ENCODE data around the gene XCL2. TPM values are rescaled to one million over a fixed set of nuclear protein-coding genes. Genes with fewer than 3 reads are reported as not detected.

The XCL2 gene
- total RNA-seq, 1 donor from 2014 or later = not detected

DNA sequence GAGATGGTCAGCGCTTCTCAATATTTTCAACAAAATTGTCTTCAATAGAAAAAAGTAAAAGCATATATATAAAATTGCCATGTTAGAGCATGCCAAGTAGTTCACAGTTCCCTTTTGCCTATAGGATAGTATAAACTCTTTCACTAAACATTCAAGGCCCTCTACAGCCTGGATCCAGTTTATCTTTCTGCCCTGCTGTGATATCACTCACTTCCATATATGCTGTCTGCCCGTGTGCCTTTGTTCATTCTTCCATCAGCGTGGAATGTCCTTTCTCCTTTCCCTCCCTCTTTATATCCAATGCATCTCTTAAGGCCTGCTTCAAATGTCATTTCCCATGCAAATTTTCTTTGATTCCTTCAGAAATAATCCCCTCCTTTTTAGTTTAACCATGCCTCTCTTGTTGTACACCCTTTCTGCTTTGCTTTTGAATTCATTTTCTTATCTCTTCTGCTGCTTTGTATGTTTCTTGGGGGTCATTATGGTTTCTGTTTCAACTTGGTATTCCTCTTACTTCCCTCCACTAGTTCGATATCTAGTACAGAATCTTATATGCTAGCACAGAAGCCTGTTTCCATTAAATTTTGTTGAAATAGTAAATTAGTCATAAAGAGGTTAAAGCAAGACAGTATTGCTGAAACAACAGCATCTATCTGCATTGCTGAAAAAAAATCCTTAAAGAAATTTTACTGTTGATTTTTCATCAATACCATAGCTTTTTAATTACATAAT is 44.7 kb downstream of the XCL2 start:
- Mint-ChIP-seq H3K4me3 (no peak overlapping the region), H3K27me3 (ENCODE audit: insufficient read depth, low read depth) (no peaks in the 10 kb centered on the region), H3K27ac (no peak overlapping the region), H3K4me1 (peaks cover 17% of the 10 kb centered on the region), H3K9me3 (peaks cover 3% of the 10 kb centered on the region), H3K36me3 (no peaks in the 10 kb centered on the region)
- Histone ChIP-seq H3F3A (ENCODE audit: low read depth) (no peaks in the 10 kb centered on the region), H3K9ac (no peak overlapping the region), H4K20me1 (ENCODE audit: low read depth) (no peaks in the 10 kb centered on the region), H3K79me2 (ENCODE audit: low read depth) (no peaks in the 10 kb centered on the region), H3K27ac (no peak overlapping the region), H3K4me2 (no peak overlapping the region), H3K4me1 (peaks cover 7% of the 10 kb centered on the region), H3K27me3 (no peaks in the 10 kb centered on the region), H3K4me3 (no peak overlapping the region), H3K36me3 (no peaks in the 10 kb centered on the region), H2AFZ (replicated peaks) (no peak overlapping the region), H3K9me3 (ENCODE audit: low read depth) (no peaks in the 10 kb centered on the region)
- DNase-seq (ENCODE audit: low spot score) = no peak
- TF ChIP-seq, protein P1, sequence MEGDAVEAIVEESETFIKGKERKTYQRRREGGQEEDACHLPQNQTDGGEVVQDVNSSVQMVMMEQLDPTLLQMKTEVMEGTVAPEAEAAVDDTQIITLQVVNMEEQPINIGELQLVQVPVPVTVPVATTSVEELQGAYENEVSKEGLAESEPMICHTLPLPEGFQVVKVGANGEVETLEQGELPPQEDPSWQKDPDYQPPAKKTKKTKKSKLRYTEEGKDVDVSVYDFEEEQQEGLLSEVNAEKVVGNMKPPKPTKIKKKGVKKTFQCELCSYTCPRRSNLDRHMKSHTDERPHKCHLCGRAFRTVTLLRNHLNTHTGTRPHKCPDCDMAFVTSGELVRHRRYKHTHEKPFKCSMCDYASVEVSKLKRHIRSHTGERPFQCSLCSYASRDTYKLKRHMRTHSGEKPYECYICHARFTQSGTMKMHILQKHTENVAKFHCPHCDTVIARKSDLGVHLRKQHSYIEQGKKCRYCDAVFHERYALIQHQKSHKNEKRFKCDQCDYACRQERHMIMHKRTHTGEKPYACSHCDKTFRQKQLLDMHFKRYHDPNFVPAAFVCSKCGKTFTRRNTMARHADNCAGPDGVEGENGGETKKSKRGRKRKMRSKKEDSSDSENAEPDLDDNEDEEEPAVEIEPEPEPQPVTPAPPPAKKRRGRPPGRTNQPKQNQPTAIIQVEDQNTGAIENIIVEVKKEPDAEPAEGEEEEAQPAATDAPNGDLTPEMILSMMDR (IDR thresholded peaks at IDR 0.05) = no peak
- TF ChIP-seq EZH2phosphoT487 (IDR thresholded peaks at IDR 0.05) (no peak), EZH2 (IDR thresholded peaks at IDR 0.05) (no peak)

DNA sequence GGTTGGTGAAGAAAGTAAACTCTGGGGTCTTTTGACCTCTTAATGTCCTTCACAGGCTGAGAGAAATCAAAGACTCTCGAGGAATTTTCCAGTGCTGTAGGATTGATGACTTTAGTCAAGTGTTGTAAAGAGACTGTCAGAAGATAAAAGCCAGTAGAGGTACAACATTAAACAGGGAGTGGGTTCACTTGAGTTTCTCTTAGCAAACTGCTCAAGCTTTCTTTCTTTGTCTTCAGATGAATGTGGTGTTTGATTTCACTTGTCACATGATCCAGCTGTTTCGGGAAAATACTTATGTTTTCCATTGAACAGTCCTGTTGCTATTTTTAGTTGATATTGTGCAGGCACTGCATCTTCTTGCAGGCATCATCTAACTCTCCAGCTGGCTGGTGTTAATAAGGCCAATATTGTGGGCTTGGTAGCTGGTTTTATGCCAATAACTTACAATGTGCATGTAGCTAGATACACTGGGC is 45.6 kb downstream of the XCL2 start:
- Histone ChIP-seq H3K4me2 (peak overlapping the region; percentile 3), H3K27ac (no peak overlapping the region)
- DNase-seq (ENCODE audit: low spot score) = no peak

DNA sequence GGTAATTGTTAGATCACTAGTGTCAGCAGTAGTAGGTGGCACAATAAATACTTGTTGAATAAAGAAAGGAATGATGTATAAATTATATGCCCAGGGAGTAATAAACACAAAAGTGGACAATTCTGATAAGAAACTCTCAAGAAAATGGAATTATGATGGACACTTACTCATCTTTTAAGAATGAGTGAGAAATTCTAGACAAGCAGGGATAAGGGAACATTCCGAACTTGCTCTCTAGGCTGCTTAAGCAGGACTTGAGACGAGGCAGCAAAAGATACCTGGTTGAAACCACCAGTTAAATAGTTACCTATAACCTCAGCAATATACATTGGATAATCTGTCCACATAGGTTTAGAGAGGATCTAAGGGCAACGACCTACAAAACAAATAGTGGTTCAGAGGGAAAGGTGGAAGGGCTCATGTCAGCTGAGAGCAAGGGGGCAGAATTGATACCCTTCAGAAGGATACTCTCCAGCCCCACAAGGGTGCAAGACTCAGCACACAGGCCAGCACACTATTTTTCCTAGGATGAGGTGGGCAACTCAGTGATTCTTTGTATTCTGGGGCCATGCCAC is 46.3 kb downstream of the XCL2 start:
- Histone ChIP-seq H4K20me1 (ENCODE audit: low read depth) (no peaks in the 10 kb centered on the region), H3F3A (ENCODE audit: low read depth) (no peaks in the 10 kb centered on the region), H3K27ac (no peak overlapping the region), H3K9ac (no peak overlapping the region), H3K4me1 (peaks cover 7% of the 10 kb centered on the region), H3K27me3 (no peaks in the 10 kb centered on the region), H2AFZ (replicated peaks) (no peak overlapping the region), H3K4me2 (no peak overlapping the region), H3K9me3 (ENCODE audit: low read depth) (no peaks in the 10 kb centered on the region), H3K79me2 (ENCODE audit: low read depth) (no peaks in the 10 kb centered on the region), H3K36me3 (no peaks in the 10 kb centered on the region), H3K4me3 (no peak overlapping the region)
- Mint-ChIP-seq H3K9me3 (peaks cover 3% of the 10 kb centered on the region), H3K27me3 (ENCODE audit: insufficient read depth, low read depth) (no peaks in the 10 kb centered on the region), H3K27ac (no peak overlapping the region), H3K36me3 (no peaks in the 10 kb centered on the region), H3K4me1 (peaks cover 17% of the 10 kb centered on the region), H3K4me3 (no peak overlapping the region)
- DNase-seq (ENCODE audit: low spot score) = no peak
- TF ChIP-seq, protein P1 (IDR thresholded peaks at IDR 0.05) = no peak
- no peak for TF ChIP-seq EZH2phosphoT487 (IDR thresholded peaks at IDR 0.05)
- no peak for TF ChIP-seq EZH2 (IDR thresholded peaks at IDR 0.05)

More for the DNA sequence above, 45.6 kb downstream of the XCL2 start:
- H3K4me1 Mint-ChIP-seq = peaks cover 17% of the 10 kb centered on the region
- no peak overlapping the region for H3K4me3 Mint-ChIP-seq
- H3K4me1 ChIP-seq = peaks cover 7% of the 10 kb centered on the region
- no peak overlapping the region for H3K27ac Mint-ChIP-seq
- no peaks in the 10 kb centered on the region for H3K9me3 ChIP-seq (ENCODE audit: low read depth)
- no peaks in the 10 kb centered on the region for H3F3A ChIP-seq (ENCODE audit: low read depth)
- peaks cover 3% of the 10 kb centered on the region for H3K9me3 Mint-ChIP-seq
- H3K27me3 ChIP-seq = no peaks in the 10 kb centered on the region
- H3K4me3 ChIP-seq = no peak overlapping the region
- H4K20me1 ChIP-seq (ENCODE audit: low read depth) = no peaks in the 10 kb centered on the region
- H2AFZ ChIP-seq (replicated peaks) = peak overlapping the region; percentile 43
- TF ChIP-seq EZH2phosphoT487 (IDR thresholded peaks at IDR 0.05) (no peak), EZH2 (IDR thresholded peaks at IDR 0.05) (no peak)
- TF ChIP-seq, protein P1 (IDR thresholded peaks at IDR 0.05) = no peak
- no peaks in the 10 kb centered on the region for H3K27me3 Mint-ChIP-seq (ENCODE audit: insufficient read depth, low read depth)
- H3K36me3 Mint-ChIP-seq = no peaks in the 10 kb centered on the region
- H3K79me2 ChIP-seq (ENCODE audit: low read depth) = no peaks in the 10 kb centered on the region
- no peaks in the 10 kb centered on the region for H3K36me3 ChIP-seq
- no peak overlapping the region for H3K9ac ChIP-seq

Data from neural progenitor cell (in vitro differentiated cells).